HG03175 (cell line): ENCODE results near the gene PRKRIP1.
A peak's percentile ranks its signal among the peaks of the same experiment; 100 is the strongest.
"Not testable (repeated sequence)": the region's sequence is repeated elsewhere in the genome, so short reads cannot be mapped to it uniquely, and the experiment has no call there.

Source experiments
- ATAC-seq: cut with Tn5 transposase; IDR thresholded peaks from one replicate; pipeline ENCODE4 v1.9.1; 2021; ENCODE audit warnings: mild to moderate bottlenecking, moderate library complexity; ENCODE audit not compliant: unreplicated experiment

The PRKRIP1 gene

GRCh38 chr7:102403563-102403962 is 7.4 kb downstream of the PRKRIP1 start:
- ATAC-seq = no peak

- peak; percentile 87 for ATAC-seq
Observed at GRCh38 chr7:102404005-102404861, 8.1 kb downstream of the PRKRIP1 start.

- not testable (repeated sequence) for ATAC-seq
Observed at GRCh38 chr7:102404862-102405188, 8.7 kb downstream of the PRKRIP1 start.

- no peak for ATAC-seq
Observed at GRCh38 chr7:102407910-102408309, 11.7 kb downstream of the PRKRIP1 start.

GRCh38 chr7:102408530-102408929 is 12.4 kb downstream of the PRKRIP1 start:
- ATAC-seq = peak; percentile 56

GRCh38 chr7:102409340-102409739 is 13.2 kb downstream of the PRKRIP1 start:
- no peak for ATAC-seq

- ATAC-seq = no peak
Observed at GRCh38 chr7:102410123-102410522, 14.0 kb downstream of the PRKRIP1 start.

GRCh38 chr7:102410918-102411317 is 14.8 kb downstream of the PRKRIP1 start:
- no peak for ATAC-seq

- ATAC-seq = no peak
Observed at GRCh38 chr7:102412548-102412947, 16.4 kb downstream of the PRKRIP1 start.

- no peak for ATAC-seq
Observed at GRCh38 chr7:102413091-102413490, 16.9 kb downstream of the PRKRIP1 start.

- ATAC-seq = no peak
Observed at GRCh38 chr7:102413611-102414010, 17.4 kb downstream of the PRKRIP1 start.

GRCh38 chr7:102415685-102416225 is 19.6 kb downstream of the PRKRIP1 start:
- peak; percentile 65 for ATAC-seq

- ATAC-seq = no peak
Observed at GRCh38 chr7:102416406-102416805, 20.2 kb downstream of the PRKRIP1 start.

- no peak for ATAC-seq
Observed at GRCh38 chr7:102417105-102417504, 20.9 kb downstream of the PRKRIP1 start.

GRCh38 chr7:102418592-102418991 is 22.4 kb downstream of the PRKRIP1 start:
- ATAC-seq = no peak

- no peak for ATAC-seq
Observed at GRCh38 chr7:102421706-102422240, 25.6 kb downstream of the PRKRIP1 start.

GRCh38 chr7:102424129-102424551 is 28.0 kb downstream of the PRKRIP1 start:
- no peak for ATAC-seq

GRCh38 chr7:102424787-102425218 is 28.6 kb downstream of the PRKRIP1 start:
- no peak for ATAC-seq

- peak; percentile 72 for ATAC-seq
Observed at GRCh38 chr7:102425639-102426267, 29.6 kb downstream of the PRKRIP1 start.

- peak; percentile 50 for ATAC-seq
Observed at GRCh38 chr7:102426268-102427018, 30.3 kb downstream of the PRKRIP1 start.

GRCh38 chr7:102427019-102427405 is 30.8 kb downstream of the PRKRIP1 start:
- ATAC-seq = no peak
